Testis (tissue), 2 donors: Measurements from ENCODE around the gene RCAN2.

Source experiments
- POLR2A ChIP-seq: fragments of 450-650 bp; IDR thresholded peaks from one replicate; pipeline ENCODE4 v1.6.1; 2017; ENCODE audit warnings: antibody characterized with exemption, mild to moderate bottlenecking, moderate library complexity
- TF ChIP-seq, protein P1 (sequence below), 3 experiments: fragments of 450-650 bp in 2 of 3; fragments of 200-600 bp in 1 of 3; sonication (generic) in 1 of 3; IDR thresholded peaks; one replicate each; pipeline ENCODE4 v1.5.1; 2016 to 2019; ENCODE audit warnings: antibody characterized with exemption in 3 of 3, mild to moderate bottlenecking in 2 of 3, moderate library complexity in 1 of 3

DNA sequence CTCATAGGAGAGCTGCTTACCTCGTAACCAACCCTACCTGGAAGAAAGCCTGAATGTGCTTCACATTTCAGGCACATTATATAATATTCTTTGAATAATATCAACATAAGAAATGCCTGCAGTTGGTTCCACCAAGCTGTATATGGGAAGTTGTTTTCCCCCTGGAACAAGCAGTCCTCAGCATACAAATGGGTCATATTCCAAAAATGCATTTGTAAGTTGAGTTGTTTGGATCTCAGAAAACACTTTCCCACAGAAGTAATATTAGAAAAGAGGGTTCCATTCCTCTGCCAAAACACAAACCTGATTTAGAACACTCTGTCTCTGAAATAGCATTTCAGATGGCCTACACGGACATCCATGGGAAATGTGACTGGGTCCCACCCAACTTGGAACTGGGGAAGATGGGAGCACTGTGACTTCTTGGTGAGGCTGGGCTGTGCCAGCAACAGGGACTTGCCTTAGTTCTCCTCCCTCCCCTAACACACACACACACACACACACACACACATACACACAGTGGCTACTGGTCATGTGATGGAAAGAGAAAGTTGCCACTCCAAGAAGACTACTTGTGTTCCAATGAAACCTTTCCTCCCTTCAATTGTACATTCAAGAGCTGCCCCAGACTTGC lies 11.4 kb upstream of the RCAN2 start:
- no peak for TF ChIP-seq POLR2A
- TF ChIP-seq, protein P1, sequence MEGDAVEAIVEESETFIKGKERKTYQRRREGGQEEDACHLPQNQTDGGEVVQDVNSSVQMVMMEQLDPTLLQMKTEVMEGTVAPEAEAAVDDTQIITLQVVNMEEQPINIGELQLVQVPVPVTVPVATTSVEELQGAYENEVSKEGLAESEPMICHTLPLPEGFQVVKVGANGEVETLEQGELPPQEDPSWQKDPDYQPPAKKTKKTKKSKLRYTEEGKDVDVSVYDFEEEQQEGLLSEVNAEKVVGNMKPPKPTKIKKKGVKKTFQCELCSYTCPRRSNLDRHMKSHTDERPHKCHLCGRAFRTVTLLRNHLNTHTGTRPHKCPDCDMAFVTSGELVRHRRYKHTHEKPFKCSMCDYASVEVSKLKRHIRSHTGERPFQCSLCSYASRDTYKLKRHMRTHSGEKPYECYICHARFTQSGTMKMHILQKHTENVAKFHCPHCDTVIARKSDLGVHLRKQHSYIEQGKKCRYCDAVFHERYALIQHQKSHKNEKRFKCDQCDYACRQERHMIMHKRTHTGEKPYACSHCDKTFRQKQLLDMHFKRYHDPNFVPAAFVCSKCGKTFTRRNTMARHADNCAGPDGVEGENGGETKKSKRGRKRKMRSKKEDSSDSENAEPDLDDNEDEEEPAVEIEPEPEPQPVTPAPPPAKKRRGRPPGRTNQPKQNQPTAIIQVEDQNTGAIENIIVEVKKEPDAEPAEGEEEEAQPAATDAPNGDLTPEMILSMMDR (IDR thresholded peaks at IDR 0.05) = no peak
